C4-2B (cell line): ENCODE results near the gene DENR.
"Not testable (repeated sequence)": the region's sequence is repeated elsewhere in the genome, so short reads cannot be mapped to it uniquely, and the experiment has no call there.

ENCODE experiments used
- CTCF ChIP-seq: fragments of 450-650 bp; conservative IDR thresholded peaks from 2 replicates; pipeline ENCODE4 v1.5.1; 2017; ENCODE audit warnings: mild to moderate bottlenecking
- ZFX ChIP-seq: fragments of 450-650 bp; IDR thresholded peaks from 2 replicates; pipeline ENCODE4 v1.6.1; 2017

DNA sequence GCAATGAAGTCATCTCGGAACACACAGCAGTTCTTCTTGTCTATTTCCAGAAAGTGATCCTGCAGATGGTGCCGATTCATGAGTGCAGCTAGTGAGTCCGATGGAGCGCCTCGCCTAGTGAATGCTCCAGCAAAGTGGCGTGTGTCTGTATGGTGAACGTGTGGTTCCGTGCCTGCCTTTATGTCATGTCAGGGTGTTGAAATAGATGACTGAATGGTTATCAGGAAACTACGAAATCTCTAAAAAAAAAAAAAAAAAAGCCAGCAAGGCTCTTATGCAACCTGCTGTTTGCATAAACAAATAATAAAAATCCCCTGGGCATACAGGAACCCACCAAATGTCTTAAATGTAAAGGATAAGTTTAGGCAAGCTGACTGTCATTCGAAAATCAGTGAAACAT lies 36.0 kb upstream of the DENR start, which contains the start of gene HCAR3:
- TF ChIP-seq CTCF, ZFX: not testable (repeated sequence)
